H1 (cell line): Measurements from ENCODE around the gene QRICH1. TPM values are rescaled to one million over a fixed set of nuclear protein-coding genes. Genes with fewer than 3 reads are reported as not detected.

Experiments used
- CTCF ChIA-PET: fragments of 300-600 bp; sonication (Branson Sonifier 250); formaldehyde crosslinking; loops from one replicate; lab custom pipeline; 2021; ENCODE audit not compliant: partially characterized antibody; lab: Charles Lee
- POLR2A ChIA-PET: fragments of 300-600 bp; sonication (Branson Sonifier 250); formaldehyde crosslinking; loops from one replicate; lab custom pipeline; 2021; ENCODE audit warnings: inconsistent platforms; ENCODE audit not compliant: partially characterized antibody; lab: Charles Lee
- DNase-seq, 2 experiments: peaks; one replicate each; pipeline versions ENCODE4 v3.0.0 to v3.0.0-alpha.2; 2010 to 2022; ENCODE audit warnings: low spot score in 2 of 2, low read depth in 1 of 2, mixed read lengths in 1 of 2
- FAIRE-seq: peaks from 2 replicates; lab custom pipeline; 2011; peaks lifted over from hg19 to GRCh38; lab: Jason Lieb, UNC
- H2AFZ ChIP-seq: 2 replicates; pipeline ENCODE4 v1.8.1; 2012; ENCODE audit warnings: low read length, inconsistent platforms
- H2AK5ac ChIP-seq: 2 replicates; pipeline ENCODE4 v1.6.1; 2013; ENCODE audit warnings: low read depth, low read length
- H2BK120ac ChIP-seq: replicated peaks from 2 replicates; pipeline ENCODE3; 2013; ENCODE audit warnings: low read depth, low read length, inconsistent platforms
- H2BK12ac ChIP-seq: 2 replicates; pipeline ENCODE4 v1.6.1; 2013; ENCODE audit warnings: low read depth, low read length
- H2BK15ac ChIP-seq: 2 replicates; pipeline ENCODE4 v1.6.1; 2013; ENCODE audit warnings: low read length
- H2BK20ac ChIP-seq: 2 replicates; pipeline ENCODE4 v1.6.1; 2013; ENCODE audit warnings: low read length
- H2BK5ac ChIP-seq: 2 replicates; pipeline ENCODE4 v1.6.1; 2013; ENCODE audit warnings: low read depth, low read length
- H3K14ac ChIP-seq: 2 replicates; pipeline ENCODE4 v1.6.1; 2013; ENCODE audit warnings: inconsistent platforms; ENCODE audit not compliant: insufficient read length
- H3K18ac ChIP-seq: 2 replicates; pipeline ENCODE4 v1.6.1; 2013; ENCODE audit warnings: low read length; ENCODE audit errors: extremely low read depth
- H3K23ac ChIP-seq: 2 replicates; pipeline ENCODE4 v1.6.1; 2013; ENCODE audit warnings: inconsistent platforms; ENCODE audit not compliant: insufficient read length
- H3K23me2 ChIP-seq: 2 replicates; pipeline ENCODE4 v1.6.1; 2013; ENCODE audit warnings: low read depth, low read length
- H3K27ac ChIP-seq: 2 replicates; pipeline ENCODE4 v1.6.1; 2011; ENCODE audit warnings: low read depth, low read length, inconsistent platforms
- H3K27me3 ChIP-seq, 4 experiments: replicated peaks in 1 of 4; 1 replicate in 1 of 4; 2 replicates in 3 of 4; pipeline versions ENCODE4 v1.6.1 to v1.8.1; 2011 to 2013; ENCODE audit warnings: low read length in 3 of 4, mild to moderate bottlenecking in 3 of 4, inconsistent platforms in 2 of 4, mixed read lengths in 2 of 4, moderate library complexity in 1 of 4; ENCODE audit not compliant: control insufficient read depth in 3 of 4, insufficient read depth in 3 of 4; ENCODE audit errors: extremely low read depth in 1 of 4
- H3K36me3 ChIP-seq, 4 experiments: 2 replicates each; pipeline versions ENCODE4 v1.6.1 to v1.8.1; 2011 to 2013; ENCODE audit warnings: mild to moderate bottlenecking in 4 of 4, low read length in 3 of 4, moderate library complexity in 2 of 4, control low read depth in 1 of 4, inconsistent platforms in 1 of 4; ENCODE audit not compliant: insufficient read depth in 4 of 4, control insufficient read depth in 2 of 4
- H3K4ac ChIP-seq: replicated peaks from 2 replicates; pipeline ENCODE3; 2013; ENCODE audit warnings: low read length, low read depth, mixed read lengths, inconsistent platforms; ENCODE audit not compliant: insufficient read length
- H3K4me1 ChIP-seq, 4 experiments: replicated peaks in 1 of 4; 1 replicate in 1 of 4; 2 replicates in 3 of 4; pipeline versions ENCODE4 v1.6.1 to v1.8.1; 2011 to 2013; ENCODE audit warnings: low read length in 3 of 4, inconsistent platforms in 2 of 4, mixed read lengths in 1 of 4; ENCODE audit not compliant: insufficient read depth in 4 of 4, control insufficient read depth in 3 of 4
- H3K4me2 ChIP-seq, 2 experiments: 2 replicates each; pipeline versions ENCODE4 v1.6.1 to v1.8.1; 2011 to 2013; ENCODE audit warnings: low read depth in 2 of 2, low read length in 2 of 2, control low read depth in 1 of 2, inconsistent platforms in 1 of 2, mild to moderate bottlenecking in 1 of 2; ENCODE audit not compliant: insufficient read depth in 1 of 2
- H3K4me3 ChIP-seq, 4 experiments: fragments of 200-600, 300-600 bp in 1 of 4; sonication (generic), shearing (Covaris generic), sonication (Bioruptor Twin) in 1 of 4; 2 replicates each; pipeline versions ENCODE4 v1.5.1 to v1.8.1; 2011 to 2016; ENCODE audit warnings: low read length in 4 of 4, low read depth in 3 of 4, control low read depth in 2 of 4, inconsistent platforms in 2 of 4, mild to moderate bottlenecking in 2 of 4, mixed read lengths in 1 of 4, moderate library complexity in 1 of 4; ENCODE audit not compliant: insufficient read depth in 2 of 4; ENCODE audit errors: extremely low read depth in 1 of 4
- H3K56ac ChIP-seq: replicated peaks from 2 replicates; pipeline ENCODE3; 2013; ENCODE audit warnings: low read depth, mild to moderate bottlenecking, mixed read lengths, low read length, inconsistent platforms; ENCODE audit not compliant: insufficient read length
- H3K79me1 ChIP-seq: 2 replicates; pipeline ENCODE4 v1.6.1; 2013; ENCODE audit warnings: low read depth, low read length, control low read depth
- H3K79me2 ChIP-seq, 2 experiments: 2 replicates each; pipeline versions ENCODE4 v1.6.1 to v1.8.1; 2012 to 2013; ENCODE audit warnings: low read length in 2 of 2, mild to moderate bottlenecking in 2 of 2, inconsistent platforms in 1 of 2; ENCODE audit not compliant: insufficient read depth in 2 of 2, control insufficient read depth in 1 of 2
- H3K9ac ChIP-seq, 4 experiments: replicated peaks in 1 of 4; 1 replicate in 1 of 4; 2 replicates in 3 of 4; pipeline versions ENCODE4 v1.6.1 to v1.8.1; 2011 to 2013; ENCODE audit warnings: low read depth in 3 of 4, low read length in 3 of 4, control low read depth in 2 of 4, mild to moderate bottlenecking in 2 of 4, moderate library complexity in 2 of 4, inconsistent platforms in 1 of 4; ENCODE audit errors: extremely low read depth in 1 of 4
- H3K9me3 ChIP-seq, 2 experiments: 2 replicates each; pipeline versions ENCODE4 v1.6.1 to v1.8.1; 2012 to 2013; ENCODE audit warnings: mild to moderate bottlenecking in 2 of 2, moderate library complexity in 2 of 2, control low read depth in 1 of 2, inconsistent platforms in 1 of 2, low read depth in 1 of 2, low read length in 1 of 2, mixed read lengths in 1 of 2; ENCODE audit not compliant: insufficient read depth in 2 of 2
- H4K20me1 ChIP-seq, 2 experiments: replicated peaks in 1 of 2; 2 replicates each; pipeline versions ENCODE3 to v1.8.1; 2011 to 2013; ENCODE audit warnings: inconsistent platforms in 2 of 2, low read length in 2 of 2, mild to moderate bottlenecking in 1 of 2; ENCODE audit not compliant: insufficient read depth in 2 of 2, control insufficient read depth in 1 of 2
- H4K5ac ChIP-seq: 2 replicates; pipeline ENCODE4 v1.6.1; 2013; ENCODE audit warnings: low read length, low read depth, mixed read lengths, inconsistent platforms; ENCODE audit not compliant: insufficient read length
- H4K8ac ChIP-seq: 2 replicates; pipeline ENCODE4 v1.8.0; 2013; ENCODE audit warnings: mild to moderate bottlenecking, moderate library complexity, low read length, inconsistent platforms; ENCODE audit not compliant: insufficient read depth; ENCODE audit errors: extremely low read depth
- H4K91ac ChIP-seq: replicated peaks from 2 replicates; pipeline ENCODE3; 2013; ENCODE audit warnings: low read length, mixed read lengths, inconsistent platforms; ENCODE audit not compliant: insufficient read length
- CTCF ChIP-seq, 3 experiments: IDR thresholded peaks; 1 replicate in 2 of 3; 2 replicates in 1 of 3; pipeline versions ENCODE4 v1.5.1 to v1.6.1; 2011; ENCODE audit warnings: low read length in 3 of 3, mild to moderate bottlenecking in 3 of 3, inconsistent platforms in 2 of 3, low read depth in 1 of 3, moderate library complexity in 1 of 3; ENCODE audit not compliant: insufficient read depth in 1 of 3; ENCODE audit errors: control extremely low read depth in 1 of 3
- SIN3A ChIP-seq, 2 experiments: IDR thresholded peaks in 1 of 2; conservative IDR thresholded peaks in 1 of 2; 2 replicates each; pipeline ENCODE4 v1.6.1; 2011 to 2012; ENCODE audit warnings: low read length in 2 of 2, improper control_type of control experiment in 1 of 2, low read depth in 1 of 2, mild to moderate bottlenecking in 1 of 2
- WGBS, 2 experiments: shearing (Covaris generic) in 1 of 2; methylation state at CpG; one replicate each; pipeline versions ENCODE4 v1.1.6 to v1.1.7; 2013 to 2015; ENCODE audit warnings: low lambda C conversion rate in 2 of 2, mixed read lengths in 2 of 2, inconsistent platforms in 1 of 2, low coverage in 1 of 2, missing lambda C conversion rate in 1 of 2; ENCODE audit not compliant: insufficient replicate concordance in 2 of 2, insufficient coverage in 1 of 2, insufficient read length in 1 of 2; ENCODE audit errors: extremely low coverage in 1 of 2, missing lambda C conversion rate in 1 of 2; 5-methylcytosine and 5-hydroxymethylcytosine counted together
- polyA plus RNA-seq, 7 experiments: library from polyadenylated mRNA; depleted of rRNA in 3 of 7; stranded (reverse) in 5 of 7; unstranded in 2 of 7; fragments of >200 nt in 5 of 7; fragments of 200-250 nt in 2 of 7; gene quantifications; 1 replicate in 5 of 7; 2 replicates in 1 of 7; 4 replicates in 1 of 7; pipeline versions ENCODE4 v1.2.1 to v1.2.3, GENCODE V29; 2011 to 2013; ENCODE audit warnings: missing spikeins in 2 of 7, mixed read lengths in 2 of 7
- total RNA-seq: library from RNA; stranded (reverse); fragmentation: NEBNext Ultra II Directional; extraction: Animal tissue kit (Norgen Biotek cat#: 25700); gene quantifications from 2 replicates; pipeline ENCODE4 v1.2.1, GENCODE V29; 2021

Gene QRICH1
- total and polyA plus RNA-seq, 2 of the 8 experiments (the other 6 are each of a cell fraction or from before 2014, with no cell fraction given), result 128 to 142 TPM

- Histone ChIP-seq H2BK5ac (no peak overlapping the region), H2BK15ac (no peak overlapping the region), H4K5ac (no peak overlapping the region), H3K23me2 (no peaks in the 10 kb centered on the region), H3K79me2 (no peaks in the 10 kb centered on the region), H2BK20ac (no peak overlapping the region), H2AK5ac (no peak overlapping the region), H3K4me2 (no peak overlapping the region), H3K9ac (no peak overlapping the region), H3K27ac (no peak overlapping the region), H3K36me3 (peaks cover 29 to 80% (median 71%) of the 10 kb centered on the region in 4 experiments), H3K18ac (no peak overlapping the region), H3K4ac (no peak overlapping the region), H2BK120ac (no peak overlapping the region), H2BK12ac (no peak overlapping the region), H3K9me3 (no peaks in the 10 kb centered on the region), H3K79me1 (no peaks in the 10 kb centered on the region), H3K14ac (no peak overlapping the region), H3K4me3 (no peak overlapping the region), H2AFZ (no peak overlapping the region), H3K23ac (no peak overlapping the region), H3K4me1 (no peaks in the 10 kb centered on the region), H4K8ac (no peak overlapping the region; the same call in 1 of the 2 replicates), H3K56ac (no peak overlapping the region), H4K91ac (no peak overlapping the region), H3K27me3 (no peaks in the 10 kb centered on the region; a peak in 1 of 7 replicates), H4K20me1 (peaks cover 0 to 20% of the 10 kb centered on the region in 2 experiments)
- DNase-seq, result no peak
- TF ChIP-seq CTCF (IDR thresholded peaks at IDR 0.05; ENCODE audit: control extremely low read depth in 1 of 3, insufficient read depth in 1 of 3, low read depth in 1 of 3, low read length in 3 of 3) (peak in 1 of 3 experiments; percentile 15; a peak in 1 of 4 replicates), SIN3A (conservative IDR thresholded peaks at IDR 0.05 in 1 of 2, IDR thresholded peaks at IDR 0.05 in 1 of 2; ENCODE audit: low read depth in 1 of 2, low read length in 2 of 2) (no peak)
- 88% methylated on average over 14 of the region's 14 CpGs; no CpG with 5 or more reads in 1 of the 2 experiments for WGBS, 2 experiments
- ChIA-PET POLR2A (interaction anchor here (1.4 to 27.9 kb wide), 5 partner anchors 1 to 94 kb away, joined by 3 to 508 read pairs (median 141); partner anchors contain the start of genes DALRD3, IMPDH2, NDUFAF3 and QARS1), CTCF (interaction anchor here (0.7 to 3.2 kb wide), 3 partner anchors 18 to 45 kb away, joined by 3 to 16 read pairs (median 3); partner anchors contain the start of gene QRICH1)
- FAIRE-seq, result no peak
Observed at GRCh38 chr3:49112262-49112661, 18.4 kb upstream of the QRICH1 start.
